NCI-H2029 (cell line): ENCODE results near the gene UNKL.
A peak's percentile ranks its signal among the peaks of the same experiment; 100 is the strongest.

Experiments
- DNase-seq: peaks from one replicate; lab custom pipeline; 2025; lab: John Stamatoyannopoulos, UW

Gene UNKL

GRCh38 chr16:1401061-1401757, 13.3 kb downstream of the UNKL start:
- no peak for DNase-seq

GRCh38 chr16:1398826-1399581, 15.5 kb downstream of the UNKL start:
- no peak for DNase-seq

- no peak for DNase-seq
These were observed 16.2 kb downstream of the UNKL start for GRCh38 chr16:1398351-1398750.

GRCh38 chr16:1397779-1398178, 16.7 kb downstream of the UNKL start:
- no peak for DNase-seq

DNA sequence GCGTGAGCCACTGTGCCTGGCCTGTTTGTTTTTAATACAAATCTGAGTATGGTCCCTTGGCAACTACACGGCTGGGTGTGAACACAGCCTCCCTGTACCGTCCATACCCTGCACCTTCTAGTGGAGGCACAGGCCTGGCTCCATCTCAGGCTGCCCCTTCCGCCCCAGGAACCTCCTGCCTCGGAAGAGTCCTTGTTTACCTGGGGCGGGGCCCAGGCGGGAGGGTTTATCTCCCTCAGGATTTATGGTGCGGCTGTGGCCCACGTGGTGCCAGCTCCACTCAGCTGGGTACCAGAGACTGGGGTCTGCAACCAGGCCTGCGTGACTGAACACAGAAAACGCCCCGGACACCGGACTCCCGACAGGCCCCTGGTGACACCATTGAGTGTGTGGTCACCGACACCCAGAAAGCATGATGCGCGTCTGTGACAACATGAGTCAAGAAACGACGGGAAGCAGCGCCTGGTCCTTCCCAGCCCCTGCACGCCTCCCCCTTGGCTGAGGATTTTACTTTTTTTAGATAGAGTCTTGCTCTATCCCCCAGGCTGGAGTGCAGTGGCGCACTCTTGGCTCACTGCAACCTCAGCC, 19.0 kb downstream of the UNKL start:
- no peak for DNase-seq

DNA sequence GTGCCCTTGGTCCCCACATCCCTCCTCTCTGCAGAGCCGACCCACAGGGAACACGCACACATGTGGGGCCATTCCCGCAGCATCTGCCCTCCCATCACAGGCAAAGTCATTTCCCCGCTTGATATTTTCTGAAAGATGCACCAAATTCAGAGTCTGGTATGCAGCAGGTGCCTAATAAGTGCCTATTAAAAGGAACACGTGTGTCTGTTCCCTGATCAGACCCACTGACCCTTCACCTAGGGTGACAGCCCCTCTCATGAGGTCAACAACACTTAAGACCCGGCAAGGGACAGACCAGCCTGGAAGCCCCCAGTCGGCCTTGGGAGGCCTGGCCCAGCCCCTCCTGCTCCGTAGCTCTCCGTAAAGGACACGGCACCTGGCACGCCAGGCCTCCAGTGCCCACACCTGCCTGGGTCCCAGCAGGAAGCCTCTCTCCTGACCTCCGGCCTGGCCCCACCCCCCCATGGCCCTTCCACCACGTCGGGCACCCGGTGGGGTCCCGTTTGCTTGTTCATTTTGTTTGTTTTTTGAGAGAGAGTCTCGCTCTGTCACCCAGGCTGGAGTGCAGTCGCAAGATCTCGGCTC, 20.0 kb downstream of the UNKL start:
- DNase-seq: no peak

DNA sequence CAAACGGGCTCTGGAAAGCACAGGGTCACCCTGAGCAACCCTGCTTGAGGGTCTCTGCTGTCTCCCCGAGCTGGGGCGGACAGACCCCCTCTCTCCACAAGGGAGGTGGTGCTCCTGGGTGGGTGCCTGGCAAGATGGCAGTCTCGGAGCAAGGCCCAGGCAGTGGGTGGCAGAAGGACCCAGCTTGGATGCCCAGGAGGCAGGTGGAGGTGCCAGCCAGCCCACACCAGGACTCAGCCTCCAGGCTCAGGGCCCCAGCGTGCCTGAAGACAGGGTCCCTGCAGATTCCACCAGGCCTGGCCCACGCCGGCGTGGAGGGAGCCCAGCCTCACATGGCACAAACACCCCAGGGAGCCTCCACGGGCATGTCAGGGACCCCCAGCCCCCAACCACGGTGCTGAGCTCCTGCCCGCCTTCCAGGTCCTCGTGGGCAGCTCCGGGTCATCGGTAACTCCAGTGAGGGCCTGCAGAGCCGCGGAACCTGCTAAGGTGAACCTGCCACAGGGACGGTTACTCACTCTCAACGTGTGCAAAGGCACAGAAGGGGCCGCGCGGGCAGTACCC, 20.8 kb downstream of the UNKL start:
- DNase-seq: no peak

- DNase-seq: no peak
These were observed 21.7 kb downstream of the UNKL start for GRCh38 chr16:1392826-1393225.

DNA sequence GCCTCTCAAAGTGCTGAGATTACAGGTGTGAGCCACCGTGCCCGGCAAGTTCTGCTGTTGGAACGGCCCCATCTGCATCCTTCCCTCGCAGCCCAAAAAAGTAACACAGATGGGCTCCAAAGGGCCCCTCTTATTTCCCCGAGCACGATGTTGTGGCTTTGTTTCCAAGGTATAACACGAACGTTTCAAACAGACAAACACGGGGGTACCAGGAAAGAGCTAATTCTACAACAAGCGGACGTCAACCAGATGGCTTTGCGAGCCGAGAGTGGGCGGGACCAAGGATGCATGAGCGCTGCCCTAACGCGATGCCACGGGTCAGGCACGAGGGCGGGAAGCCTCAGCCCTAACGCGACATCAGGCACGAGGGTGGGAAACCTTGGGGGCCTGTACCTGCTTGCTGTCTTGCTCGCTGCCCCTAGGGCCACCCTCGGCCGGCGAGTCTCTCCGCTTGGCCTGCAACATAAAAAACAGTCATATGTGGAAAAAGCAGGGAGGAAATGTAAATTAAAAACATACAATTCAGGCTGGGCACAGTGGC, 24.2 kb downstream of the UNKL start:
- DNase-seq: no peak

- no peak for DNase-seq
These were observed 24.7 kb downstream of the UNKL start for GRCh38 chr16:1389762-1390161.

GRCh38 chr16:1387331-1387730, 27.2 kb downstream of the UNKL start:
- no peak for DNase-seq

DNA sequence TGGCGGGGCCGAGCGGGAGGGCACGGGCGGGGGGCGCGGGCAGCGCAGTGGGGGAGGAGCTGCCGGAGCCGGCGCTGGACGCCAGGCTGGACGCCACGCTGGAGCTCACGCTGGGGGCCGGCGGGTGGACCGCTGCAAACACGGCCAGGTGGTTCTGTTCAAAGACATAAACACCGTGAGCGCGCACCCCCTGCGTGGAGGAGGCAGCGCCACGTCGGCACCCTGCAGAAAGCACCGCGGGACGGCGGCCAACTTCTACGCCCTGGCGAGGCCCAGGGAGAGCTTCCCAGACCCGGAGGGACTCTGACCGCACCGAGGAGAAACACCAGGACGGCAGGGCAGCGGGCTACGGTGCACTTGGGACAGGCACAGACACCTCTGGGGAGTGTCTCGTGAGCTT, 29.3 kb downstream of the UNKL start:
- no peak for DNase-seq

GRCh38 chr16:1383556-1383955, 30.9 kb downstream of the UNKL start:
- no peak for DNase-seq

- DNase-seq: no peak
These were observed 32.7 kb downstream of the UNKL start for GRCh38 chr16:1381612-1382406.

DNA sequence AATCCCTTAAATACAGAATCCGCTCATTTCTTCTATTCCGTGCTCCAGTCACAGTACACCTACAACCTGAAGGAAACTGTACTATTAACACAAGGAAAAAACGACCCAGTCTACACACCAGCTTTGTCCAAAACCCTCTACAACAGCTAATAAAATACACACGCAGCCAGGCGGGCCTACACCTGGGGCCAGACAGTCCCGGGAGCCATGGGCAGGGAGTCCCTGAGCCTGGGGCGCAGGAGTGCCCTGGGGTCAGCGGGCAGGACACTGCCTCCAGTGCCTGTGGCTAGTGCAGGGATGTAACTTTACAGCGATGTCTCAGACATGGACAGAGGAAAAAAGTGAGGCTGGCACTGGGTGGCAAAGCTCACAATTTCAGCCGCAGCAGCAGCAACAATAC, 34.3 kb downstream of the UNKL start:
- DNase-seq: no peak

GRCh38 chr16:1379304-1380076, 35.0 kb downstream of the UNKL start:
- DNase-seq: peak; percentile 46

GRCh38 chr16:1378804-1379303, 35.6 kb downstream of the UNKL start:
- no peak for DNase-seq

DNA sequence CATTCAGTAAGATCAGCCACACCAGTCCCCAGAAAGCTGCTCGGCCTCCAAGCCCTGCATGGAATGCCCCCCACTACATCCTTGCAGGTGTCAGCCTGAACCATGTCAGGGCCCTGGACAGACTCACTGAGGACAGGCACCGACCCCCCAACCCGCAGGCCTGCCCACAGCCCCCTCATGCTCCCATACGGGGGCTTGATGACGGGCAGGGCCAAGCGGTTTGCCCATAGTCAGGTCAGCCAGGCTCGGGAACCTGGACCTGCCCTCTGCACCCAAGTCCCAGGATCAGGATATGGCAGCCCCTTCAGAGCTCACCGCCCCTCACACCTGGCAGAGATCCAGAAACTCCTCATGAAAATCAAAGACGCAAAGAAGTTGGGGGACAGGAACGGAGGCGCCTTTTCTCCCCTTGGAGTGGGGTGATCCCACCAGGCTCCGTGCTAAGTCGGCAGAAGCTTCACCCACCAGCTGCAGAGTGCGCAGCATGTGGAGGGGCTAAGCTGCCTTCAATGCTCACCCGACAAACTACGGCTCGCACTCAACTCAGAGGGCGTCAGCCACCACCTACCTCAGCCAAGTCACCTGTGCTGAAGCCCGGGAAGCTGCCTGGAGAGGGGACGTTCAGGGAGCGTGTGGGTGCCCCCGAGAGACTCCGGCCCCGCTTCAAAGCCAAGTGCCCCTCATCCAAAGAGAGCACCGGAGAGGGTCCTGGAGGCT, 36.3 kb downstream of the UNKL start:
- DNase-seq: no peak

DNA sequence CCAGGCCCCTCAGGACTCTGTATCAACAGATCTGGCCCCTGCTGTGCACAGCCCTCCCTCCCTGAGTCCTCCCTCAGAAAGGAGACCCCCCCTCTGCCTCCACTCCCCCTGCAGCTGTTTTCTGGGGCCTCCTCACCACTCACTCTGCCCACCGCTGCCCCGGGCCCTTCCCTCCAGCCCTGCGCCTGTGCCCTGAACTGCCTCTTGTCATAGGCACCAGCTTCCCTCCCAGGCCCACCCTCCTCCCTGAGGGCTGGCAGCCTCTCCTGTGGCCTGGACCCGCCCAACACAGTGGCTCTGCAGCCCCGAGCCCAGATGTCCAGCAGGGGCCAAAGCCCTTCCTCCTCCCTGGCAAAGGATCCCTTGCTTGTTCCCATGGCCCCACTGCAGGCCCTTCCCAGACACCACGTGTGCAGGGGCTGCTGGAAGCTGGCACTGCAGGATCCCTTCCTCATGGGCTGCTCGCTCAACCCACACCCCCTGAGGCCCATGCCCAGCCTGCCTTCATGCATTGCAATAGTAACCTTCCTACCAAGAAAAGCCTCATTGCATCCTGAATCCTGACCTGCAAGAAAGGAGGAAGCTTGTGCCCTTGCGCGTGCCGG, 37.0 kb downstream of the UNKL start:
- no peak for DNase-seq
